Posterior vena cava (tissue), 2 donors: ENCODE data around the gene ATP6V1G2. TPM values are rescaled to one million over a fixed set of nuclear protein-coding genes. Genes with fewer than 3 reads are reported as not detected.
A peak's percentile ranks its signal among the peaks of the same experiment; 100 is the strongest.
"Not testable (repeated sequence)": the region's sequence is repeated elsewhere in the genome, so short reads cannot be mapped to it uniquely, and the experiment has no call there.

Experiments used
- DNase-seq: peaks from one replicate; pipeline ENCODE4 v3.0.0-alpha.2; 2020; ENCODE audit warnings: low spot score
- intact Hi-C, 2 donors: fragments of 100-400 bp; cut with DNase I; formaldehyde crosslinking; loops; one replicate each; pipeline versions ENCODE4 v1.14.1 to v1.14.2; 2022 to 2023
- long read RNA-seq, 2 donors: library from polyadenylated mRNA; unstranded; transcript quantifications; one replicate each; pipeline ENCODE4 v2.0.0, GENCODE V29; 2020 to 2021
- total RNA-seq, 2 donors: library from RNA; stranded (reverse); fragmentation: NEBNext Ultra II Directional; extraction: Animal tissue kit (Norgen Biotek cat#: 25700); gene quantifications; one replicate each; pipeline ENCODE4 v1.2.1, GENCODE V29; 2021
- donor health status: DM: yes; HTN: yes; CAD: no.
- donor health status: DM: yes; HTN: yes; CAD: no.

ATP6V1G2 gene
- total RNA-seq, result 1 to 10 TPM in 1 of 2 donors, under 1 TPM in 1; 0.43 to 1.2 TPM
- long read RNA-seq, donor 1, result 0 reads
- long read RNA-seq, donor 2, result 0 reads

DNA sequence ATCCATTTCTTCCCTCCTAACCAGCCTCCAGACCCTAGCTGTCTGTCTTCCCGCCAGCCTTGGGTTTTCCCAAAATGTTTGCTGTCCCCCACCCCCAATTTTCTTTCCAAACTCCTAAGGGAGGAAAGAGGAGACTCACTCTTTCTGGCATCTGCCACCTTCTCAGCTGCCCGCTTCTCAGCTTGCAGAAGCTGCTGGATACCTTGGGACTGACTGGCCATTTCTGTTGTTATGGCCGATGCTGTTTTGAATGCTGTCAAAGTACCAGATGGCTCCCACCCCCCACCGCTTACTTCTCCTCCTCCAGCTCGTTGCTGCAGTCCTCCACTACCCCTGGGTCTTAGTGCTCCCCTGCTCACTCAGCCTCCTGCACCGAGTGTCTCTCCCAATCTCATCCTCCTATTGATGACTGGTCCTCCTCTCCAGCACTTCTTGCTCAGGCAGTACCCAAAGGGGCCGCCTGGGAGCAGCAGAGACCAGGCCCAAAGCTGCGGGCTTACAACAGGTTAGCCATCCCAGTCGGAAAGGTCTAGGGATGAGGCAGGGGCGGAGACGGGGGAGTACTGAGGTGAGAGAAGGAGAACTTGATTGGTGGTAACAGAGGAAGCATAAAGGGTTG lies at the start of gene ATP6V1G2:
TSS of gene ATP6V1G2 (minus strand) at position 270 of the 619 bp plus-strand sequence. CDS start at position 221, 49 bp downstream.
- peak; percentile 95 for DNase-seq
- intact Hi-C loops, result loop anchor here (1.0 to 5.0 kb wide), 2 partner anchors 51 to 54 kb away; no protein-coding TSS in a partner anchor

DNA sequence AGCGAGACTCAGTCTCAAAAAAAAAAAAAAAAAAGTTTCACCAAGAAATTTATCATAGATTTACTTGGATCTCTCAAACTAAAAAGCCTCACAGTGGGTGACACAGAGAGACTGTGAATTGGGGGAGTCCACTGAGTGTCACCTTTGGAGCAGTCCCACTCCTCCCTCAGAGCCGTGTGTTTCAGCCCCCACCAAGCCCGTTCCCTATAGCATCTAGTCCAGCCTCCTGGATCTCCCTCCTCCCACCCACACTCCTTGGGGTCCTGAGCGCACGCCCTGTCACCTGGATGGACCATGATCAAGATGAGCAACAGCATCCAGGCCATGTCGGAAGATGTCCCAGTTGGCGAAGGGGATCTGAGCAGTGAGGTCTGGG lies 46.0 kb upstream of the ATP6V1G2 start:
- no peak for DNase-seq
- intact Hi-C loops, result no loop called here

DNA sequence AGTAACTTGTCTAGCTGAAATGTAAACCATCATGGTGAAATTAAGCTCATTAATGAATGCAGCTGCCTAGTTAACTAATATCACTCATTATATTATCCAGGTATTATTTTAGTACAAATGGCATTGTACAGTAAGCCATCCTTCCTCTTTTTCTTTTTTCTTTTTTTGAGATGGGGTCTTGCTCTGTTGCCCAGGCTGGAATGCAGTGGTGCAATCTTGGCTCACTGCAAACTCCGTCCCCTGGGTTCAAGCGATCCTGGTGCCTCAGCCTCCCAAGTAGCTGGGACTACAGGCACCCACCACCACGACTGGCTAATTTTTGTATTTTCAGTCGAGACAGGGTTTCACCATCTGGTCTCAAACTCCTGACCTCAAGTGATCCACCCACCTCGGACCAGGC lies 44.3 kb upstream of the ATP6V1G2 start:
- intact Hi-C loops, DNase-seq: not testable (repeated sequence)

DNA sequence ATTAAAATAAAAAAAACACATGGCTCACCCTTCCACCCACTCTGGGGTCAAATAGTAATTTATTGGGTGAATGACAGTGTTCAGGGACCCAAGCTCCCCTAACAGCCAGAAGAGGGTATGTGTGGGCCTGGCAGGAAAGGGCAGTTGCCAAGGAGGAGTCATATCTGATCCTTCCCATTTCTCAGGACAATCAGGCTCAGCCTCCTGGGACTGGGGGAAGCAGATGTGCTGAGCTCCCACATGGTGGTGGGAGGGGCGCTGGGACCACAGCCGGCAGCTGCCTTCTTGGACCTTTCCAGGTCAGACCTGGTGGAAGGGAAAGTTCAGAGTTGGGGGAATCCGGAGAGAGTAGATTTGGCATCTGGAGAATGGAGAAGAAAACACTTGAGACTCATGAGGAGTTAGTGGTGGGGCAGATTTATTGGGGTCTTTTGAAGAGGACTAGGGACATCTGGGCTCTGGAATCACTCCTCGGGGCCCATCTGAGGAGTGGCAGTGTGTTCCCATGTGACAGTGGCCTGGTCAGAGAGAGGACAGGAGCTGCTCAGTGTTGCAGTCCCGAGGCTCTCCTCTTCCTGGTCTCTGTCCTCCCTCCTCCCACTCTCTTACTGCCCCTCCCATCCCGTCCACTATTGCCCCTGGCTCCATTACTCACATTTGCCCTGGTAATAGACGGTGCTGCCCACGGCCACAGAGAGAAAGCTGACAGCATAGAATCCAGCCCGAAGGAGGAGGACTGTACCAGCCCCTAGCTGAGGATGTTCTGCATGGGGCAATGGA lies 42.7 kb upstream of the ATP6V1G2 start:
- intact Hi-C loops, result no loop called here
- DNase-seq, result no peak

DNA sequence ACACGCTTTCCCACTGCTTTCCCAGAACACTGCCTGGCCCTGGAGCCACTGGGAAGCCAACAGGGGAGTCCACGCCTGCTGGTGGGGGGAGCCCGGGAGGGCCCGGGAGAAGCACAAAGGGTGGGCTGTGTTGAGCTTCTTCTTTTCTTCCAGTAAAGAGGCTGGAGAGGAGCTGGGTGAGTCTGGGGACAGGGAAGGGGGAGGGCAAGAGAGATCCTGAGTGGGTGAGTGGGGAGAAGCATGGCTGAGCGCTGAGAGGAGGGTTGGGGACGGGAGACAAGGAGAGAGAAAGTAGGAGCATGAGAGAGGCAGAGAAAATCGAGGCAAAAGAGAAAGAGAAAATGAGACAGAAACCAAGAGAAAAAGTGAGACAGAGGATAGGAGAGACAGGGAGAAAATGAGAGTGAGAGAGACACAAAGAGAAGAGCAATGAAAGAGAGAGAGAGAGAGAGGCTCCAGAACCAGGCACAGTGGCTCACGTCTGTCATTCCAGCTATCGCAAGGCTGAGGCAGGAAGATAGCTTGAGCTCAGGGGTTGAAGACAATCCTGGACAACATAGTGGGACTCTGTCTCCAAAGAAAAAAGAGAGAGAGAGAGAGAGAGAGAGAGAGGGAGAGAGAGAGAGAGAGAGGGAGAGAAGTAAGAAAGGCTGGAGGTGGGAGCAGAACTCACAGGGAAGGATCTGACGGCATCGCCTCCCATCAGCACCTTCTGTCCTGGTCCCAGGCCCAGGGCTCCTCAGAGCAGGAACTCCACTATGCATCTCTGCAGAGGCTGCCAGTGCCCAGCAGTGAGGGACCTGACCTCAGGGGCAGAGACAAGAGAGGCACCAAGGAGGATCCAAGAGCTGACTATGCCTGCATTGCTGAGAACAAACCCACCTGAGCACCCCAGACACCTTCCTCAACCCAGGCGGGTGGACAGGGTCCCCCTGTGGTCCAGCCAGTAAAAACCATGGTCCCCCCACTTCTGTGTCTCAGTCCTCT lies 41.7 kb upstream of the ATP6V1G2 start:
- intact Hi-C loops, result no loop called here
- DNase-seq, result no peak

DNA sequence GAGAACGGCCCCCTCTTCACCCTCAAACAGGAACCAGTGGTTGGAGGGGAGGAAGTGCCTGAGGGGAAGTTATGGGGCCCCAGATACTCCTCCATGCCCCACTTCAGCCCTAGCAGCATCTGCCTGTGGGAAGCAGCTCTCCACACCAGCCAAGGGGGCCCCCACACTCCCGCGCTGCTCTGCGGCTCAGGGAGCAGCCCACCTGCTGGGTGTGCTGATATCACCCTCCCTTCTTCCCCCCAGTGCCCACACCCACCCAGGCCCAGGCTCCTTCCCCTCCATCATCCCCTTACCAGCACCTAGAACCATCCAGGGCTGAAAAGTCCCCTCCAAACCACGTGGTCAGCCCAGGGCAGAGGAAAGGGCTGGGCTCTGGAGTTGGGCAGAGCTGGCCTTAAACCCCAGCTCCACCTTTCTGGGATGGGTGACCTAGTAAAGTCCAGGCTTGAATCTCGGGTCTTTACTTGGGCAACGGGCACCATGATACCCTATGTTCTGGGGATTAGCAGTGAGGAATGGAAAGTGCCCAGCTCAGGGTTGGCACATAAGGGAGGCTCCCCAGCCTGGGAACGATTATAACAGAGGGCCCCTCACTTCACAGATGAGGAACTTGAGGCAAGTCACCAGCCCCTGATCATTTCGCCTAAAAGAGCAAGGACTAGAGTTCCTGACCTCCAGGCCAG lies 40.3 kb upstream of the ATP6V1G2 start:
- intact Hi-C loops, result no loop called here
- no peak for DNase-seq

DNA sequence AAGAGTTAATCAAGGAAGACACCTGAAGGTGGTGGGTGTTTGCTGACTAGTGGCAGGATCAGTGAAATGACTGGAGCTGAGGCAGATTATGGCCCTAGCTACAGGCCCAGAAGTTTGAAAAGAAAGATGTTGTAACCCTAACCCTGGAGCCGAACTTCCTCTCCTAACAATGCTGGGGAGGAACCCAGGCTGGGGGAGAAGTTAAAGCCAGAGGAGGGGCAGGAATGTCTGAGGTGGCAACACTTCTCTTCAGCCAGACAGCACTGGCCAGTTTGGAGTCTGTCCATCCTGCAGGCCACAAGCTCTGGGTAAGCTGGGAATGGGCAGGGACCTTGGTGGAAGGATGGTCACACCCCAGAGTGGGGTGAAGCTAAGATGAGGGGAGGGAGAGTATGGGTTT lies 39.6 kb upstream of the ATP6V1G2 start, which contains the start of gene LST1:
TSS of gene LST1 (plus strand) at position 270 of the 400 bp plus-strand sequence. CDS start 1,023 bp downstream, outside the sequence.
- no peak for DNase-seq
- intact Hi-C loops, result no loop called here

DNA sequence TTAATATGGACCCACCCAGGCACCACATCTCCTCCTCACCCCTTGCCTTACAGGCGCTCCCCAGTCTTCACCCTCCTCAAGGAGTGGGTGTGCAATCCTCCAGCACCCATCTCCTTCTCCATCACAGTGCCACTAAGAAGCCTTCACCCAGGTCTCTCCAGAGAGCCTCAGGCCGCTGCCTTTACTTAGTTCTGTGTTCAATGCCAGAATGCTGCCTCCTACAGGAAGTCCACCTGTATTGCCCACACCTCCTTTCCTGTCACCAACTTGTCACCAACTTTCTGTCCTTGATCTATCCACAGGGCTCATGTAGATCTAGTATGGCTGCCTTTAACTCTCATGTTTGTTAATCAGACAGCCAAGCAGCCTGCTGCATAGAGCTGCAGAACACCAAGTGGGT lies 39.1 kb upstream of the ATP6V1G2 start:
- no peak for DNase-seq

DNA sequence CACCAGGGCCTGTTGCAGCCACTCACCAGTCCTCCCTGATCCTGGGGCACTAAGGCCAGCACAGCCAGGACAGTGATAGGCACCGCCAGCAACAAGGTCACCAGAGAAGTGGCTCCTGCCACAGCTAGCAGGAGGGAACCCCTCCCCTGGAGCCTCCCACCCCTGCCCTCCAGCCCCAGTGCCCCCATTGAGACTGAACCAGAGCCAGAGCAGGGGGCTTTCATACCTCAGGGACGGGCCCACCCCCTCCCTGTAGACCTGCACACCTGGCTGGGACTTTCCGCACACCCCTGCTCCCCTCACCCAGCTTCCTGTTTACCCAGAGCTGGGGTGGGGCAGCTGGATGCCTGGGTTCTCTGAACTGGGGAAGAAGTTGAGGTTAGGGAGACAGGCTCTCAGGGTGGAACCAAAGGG lies 35.8 kb upstream of the ATP6V1G2 start, which contains the start of gene LTB:
TSS of gene LTB (minus strand) at position 195 of the 414 bp plus-strand sequence. CDS start at position 188, 7 bp downstream.
- intact Hi-C loops, result no loop called here
- no peak for DNase-seq

More for the DNA sequence above, 39.1 kb upstream of the ATP6V1G2 start:
- intact Hi-C loops, result no loop called here

DNA sequence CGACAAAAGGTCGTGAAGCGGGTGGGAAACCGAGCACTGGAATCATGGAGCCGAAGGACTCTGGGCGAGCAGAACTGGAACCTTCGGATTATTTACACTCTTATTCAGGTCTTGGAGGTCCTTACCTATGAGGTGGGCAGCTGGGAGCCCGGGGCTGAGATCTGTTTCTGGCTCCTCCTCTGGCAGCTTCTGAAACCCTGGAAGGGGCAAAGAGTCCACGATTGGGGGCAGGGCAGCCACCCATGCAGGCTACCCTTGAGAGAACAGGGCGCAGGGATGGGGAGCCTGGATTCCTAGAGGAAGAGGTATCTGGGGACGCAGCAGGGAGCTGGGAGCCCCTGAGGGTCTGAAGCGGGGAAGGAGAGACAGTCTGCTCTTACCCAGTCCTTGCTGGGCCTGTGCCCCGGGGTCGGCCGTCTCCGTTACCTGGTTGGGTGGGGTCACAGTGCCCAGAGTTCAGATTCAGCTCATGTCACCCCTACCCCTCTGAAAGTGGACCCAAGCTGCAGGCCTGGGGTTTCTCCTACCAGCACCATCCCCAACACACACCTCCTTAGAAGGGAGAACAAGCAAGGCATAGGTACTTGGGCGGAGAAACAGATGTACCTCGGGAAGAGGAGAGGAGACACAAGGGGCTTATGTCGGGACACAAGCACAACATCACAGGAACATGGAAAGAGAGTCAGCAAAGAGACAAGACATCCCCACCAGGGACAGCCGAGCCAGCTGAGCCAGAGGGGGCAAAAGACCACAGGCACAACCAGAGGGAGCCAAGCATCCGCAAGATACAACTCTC lies 35.2 kb upstream of the ATP6V1G2 start:
- intact Hi-C loops, result no loop called here

DNA sequence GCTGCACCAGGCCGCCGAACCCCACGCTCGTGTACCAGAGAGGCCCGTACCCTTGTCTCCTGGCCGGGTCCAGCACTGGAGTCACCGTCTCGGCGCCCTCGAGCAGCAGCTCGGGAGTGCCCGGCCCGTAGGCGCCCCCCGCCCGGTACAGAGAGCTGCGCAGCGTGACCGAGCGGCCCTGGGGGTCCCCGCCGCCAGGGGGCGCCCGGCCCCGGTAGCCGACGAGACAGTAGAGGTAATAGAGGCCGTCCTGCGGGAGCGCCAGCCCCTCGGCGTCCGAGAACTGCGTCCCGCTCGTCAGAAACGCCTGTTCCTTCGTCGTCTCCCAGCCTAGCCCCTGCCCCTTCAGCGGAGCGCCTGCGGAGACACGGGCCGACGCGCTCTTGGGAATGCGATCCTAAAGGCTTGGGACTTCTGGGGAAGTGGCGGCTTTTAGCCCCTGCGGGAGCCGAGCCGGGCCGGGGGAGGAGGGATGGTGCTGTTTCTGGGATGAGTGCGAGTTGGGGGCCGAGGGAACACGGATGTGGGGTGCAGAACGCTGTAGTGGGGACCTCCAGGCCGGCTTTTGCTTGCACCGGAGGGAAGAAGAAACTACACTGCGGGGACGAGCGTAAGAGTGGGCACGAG lies 34.5 kb upstream of the ATP6V1G2 start:
- DNase-seq, result peak; percentile 96
- intact Hi-C loops, result no loop called here

More for the DNA sequence above, 35.2 kb upstream of the ATP6V1G2 start:
- DNase-seq, result no peak

DNA sequence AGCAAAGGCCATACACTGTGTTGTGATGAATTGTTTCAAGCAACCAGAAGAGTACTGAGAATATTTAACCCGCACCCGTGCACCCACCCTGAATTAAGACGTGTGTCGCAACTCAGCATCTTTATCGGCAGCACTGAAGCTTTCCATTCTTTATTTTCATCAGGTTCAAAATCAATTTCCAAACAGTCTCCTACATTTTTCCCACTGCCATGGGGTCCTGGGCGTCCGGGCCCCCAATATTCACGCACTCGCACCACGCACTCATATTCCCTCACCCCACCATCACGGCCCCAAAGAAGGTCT lies 34.0 kb upstream of the ATP6V1G2 start:
- DNase-seq, result no peak
- intact Hi-C loops, result no loop called here

DNA sequence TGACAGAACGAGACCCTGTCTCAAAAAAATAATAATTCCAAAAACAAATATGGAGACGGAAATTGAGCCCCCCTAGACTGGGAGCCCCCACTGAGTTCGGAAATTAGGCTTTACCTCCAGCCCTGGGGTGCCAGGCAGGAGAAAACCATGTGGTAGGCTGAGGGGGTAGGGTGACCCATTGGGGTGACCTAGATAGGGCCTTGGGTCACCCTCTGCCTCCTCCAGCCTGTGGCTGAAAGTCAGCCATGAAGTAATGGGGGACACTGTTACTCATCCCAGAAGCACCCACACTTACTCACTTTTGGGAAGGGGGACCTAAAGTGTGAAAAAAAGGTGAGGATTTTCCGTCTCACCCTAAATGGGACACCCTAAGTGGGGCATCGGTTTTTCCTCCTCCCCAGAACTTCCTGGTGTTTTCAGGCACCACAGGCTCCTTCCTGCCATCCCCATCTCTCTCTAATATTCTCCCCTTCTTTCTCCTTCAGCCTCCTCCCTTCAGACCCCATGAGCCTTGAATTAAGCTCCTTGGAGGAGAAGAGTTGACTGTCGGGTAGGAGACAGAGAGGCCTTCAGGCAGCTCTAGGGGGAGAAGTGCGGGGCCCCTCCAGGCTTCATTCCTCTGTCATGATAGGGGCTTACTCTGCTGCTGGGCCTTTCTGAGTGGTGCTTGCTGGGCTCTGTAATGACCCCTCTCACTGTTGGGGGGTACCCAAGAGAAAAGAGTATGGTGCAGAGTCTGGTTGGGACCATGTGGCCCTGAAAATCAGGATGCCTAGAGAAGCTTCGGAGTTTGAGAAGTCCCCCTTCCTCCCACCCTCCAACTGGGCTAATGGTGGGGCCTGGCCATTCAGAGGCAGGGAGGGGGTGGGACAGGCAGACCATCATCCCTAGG lies 33.4 kb upstream of the ATP6V1G2 start:
- intact Hi-C loops, result no loop called here
- no peak for DNase-seq

DNA sequence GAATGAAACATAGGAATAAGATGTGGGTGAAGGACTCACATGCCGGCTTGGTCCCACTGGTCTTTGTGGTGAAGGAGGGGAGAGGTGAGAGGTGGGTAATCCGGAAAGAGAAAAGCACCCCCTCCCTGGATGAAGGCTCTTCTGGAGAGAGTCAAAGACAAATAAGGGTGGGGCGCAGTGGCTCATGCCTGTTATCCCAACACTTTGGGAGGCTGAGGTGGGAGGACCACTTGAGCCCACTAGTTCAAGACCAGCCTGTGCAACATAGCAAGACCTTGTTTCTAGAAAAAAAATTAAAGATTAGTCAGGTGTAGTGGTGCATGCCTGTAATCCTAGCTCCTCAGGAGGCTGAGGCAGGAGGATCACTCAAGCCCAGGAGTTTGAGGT lies 32.7 kb upstream of the ATP6V1G2 start:
- DNase-seq, result no peak
- intact Hi-C loops, result no loop called here

DNA sequence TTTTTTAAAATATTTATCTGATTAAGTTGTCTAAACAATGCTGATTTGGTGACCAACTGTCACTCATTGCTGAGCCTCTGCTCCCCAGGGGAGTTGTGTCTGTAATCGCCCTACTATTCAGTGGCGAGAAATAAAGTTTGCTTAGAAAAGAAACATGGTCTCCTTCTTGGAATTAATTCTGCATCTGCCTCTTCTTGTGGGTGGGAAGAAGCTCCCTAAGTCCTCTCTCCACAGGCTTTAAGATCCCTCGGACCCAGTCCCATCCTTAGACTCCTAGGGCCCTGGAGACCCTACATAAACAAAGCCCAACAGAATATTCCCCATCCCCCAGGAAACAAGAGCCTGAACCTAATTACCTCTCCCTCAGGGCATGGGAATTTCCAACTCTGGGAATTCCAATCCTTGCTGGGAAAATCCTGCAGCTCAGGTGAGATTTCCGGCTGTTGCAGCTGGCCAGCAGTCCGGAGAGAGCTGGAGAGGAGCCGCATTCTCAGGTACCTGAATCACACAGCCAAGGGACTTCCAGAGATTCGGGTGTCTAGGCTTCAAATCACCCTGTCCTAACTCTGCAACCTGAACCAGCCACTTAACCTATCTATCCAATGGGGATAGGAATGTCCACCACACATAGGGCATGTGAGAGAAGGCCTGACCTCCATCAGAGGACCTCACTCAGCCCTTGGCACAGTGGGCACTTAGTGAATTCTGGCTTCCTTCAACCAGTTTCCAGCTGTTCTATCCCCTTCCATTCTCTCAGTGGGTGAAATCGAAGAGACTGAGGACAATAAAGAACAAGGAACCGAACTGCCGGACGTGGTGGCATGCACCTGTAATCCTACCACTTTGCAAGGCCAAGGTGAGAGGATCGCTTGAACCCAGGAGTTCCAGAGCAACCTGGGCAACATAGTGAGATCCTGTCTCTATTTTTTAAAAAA lies 32.0 kb upstream of the ATP6V1G2 start:
- intact Hi-C loops, result no loop called here
- DNase-seq, result no peak

DNA sequence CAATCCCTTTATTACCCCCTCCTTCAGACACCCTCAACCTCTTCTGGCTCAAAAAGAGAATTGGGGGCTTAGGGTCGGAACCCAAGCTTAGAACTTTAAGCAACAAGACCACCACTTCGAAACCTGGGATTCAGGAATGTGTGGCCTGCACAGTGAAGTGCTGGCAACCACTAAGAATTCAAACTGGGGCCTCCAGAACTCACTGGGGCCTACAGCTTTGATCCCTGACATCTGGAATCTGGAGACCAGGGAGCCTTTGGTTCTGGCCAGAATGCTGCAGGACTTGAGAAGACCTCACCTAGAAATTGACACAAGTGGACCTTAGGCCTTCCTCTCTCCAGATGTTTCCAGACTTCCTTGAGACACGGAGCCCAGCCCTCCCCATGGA lies 31.2 kb upstream of the ATP6V1G2 start:
- intact Hi-C loops, result no loop called here
- no peak for DNase-seq
